Stimulated activated CD8-positive, alpha-beta memory T cell treated with anti-CD3 and anti-CD28 coated beads, Interleukin-4, amount 100 ng/mL, for 48 hours (primary cell): ENCODE results near the gene TCEAL2.
"Not testable (repeated sequence)": the region's sequence is repeated elsewhere in the genome, so short reads cannot be mapped to it uniquely, and the experiment has no call there.

ENCODE experiments used
- DNase-seq: peaks from one replicate; pipeline ENCODE4 v3.0.0-alpha.2; 2020

The TCEAL2 gene

DNA sequence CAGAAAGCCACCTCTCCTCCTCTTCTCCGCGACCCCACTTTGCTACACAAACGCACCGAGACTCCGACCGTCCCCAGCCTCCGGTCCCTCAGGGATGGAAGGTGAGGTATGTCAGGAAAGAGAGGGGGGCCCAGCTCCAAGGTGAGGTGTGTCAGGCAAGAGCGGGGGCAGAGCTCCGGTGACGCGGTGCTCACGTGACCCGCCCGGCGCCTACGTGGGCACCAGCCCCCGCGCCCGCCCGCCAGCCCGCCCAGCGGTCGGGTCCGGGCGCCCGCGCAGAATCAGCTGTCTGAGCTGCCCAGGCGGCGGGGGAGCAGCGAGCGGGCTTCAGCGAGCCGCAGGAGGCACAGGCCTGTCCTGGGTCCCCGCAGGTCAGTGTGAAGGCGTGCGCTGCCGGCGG is at the start of gene TCEAL2:
Gene TCEAL2 (plus strand): TSS at position 244 of the 400 bp plus-strand sequence. CDS start 1,152 bp downstream, outside the sequence.
- not testable (repeated sequence) for DNase-seq

DNA sequence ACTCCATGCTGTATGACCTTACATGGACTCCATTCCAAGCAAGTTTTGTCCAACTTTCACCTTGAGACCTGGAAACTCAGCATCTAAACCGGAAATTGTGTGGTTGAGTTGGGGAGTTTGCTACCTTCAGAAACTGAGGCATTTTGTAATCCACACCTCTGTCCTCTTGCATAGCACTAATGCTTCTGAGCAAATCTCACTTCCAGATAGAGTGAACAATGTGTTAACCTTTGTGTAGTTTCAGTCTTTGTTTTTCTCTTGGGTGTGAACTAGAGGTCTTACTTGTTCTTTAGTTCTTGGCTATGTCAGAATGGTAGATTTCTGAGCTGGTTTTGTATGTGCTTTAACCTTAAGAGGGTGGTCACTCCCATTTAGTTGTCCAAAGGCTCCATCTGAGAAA is 48.1 kb upstream of the TCEAL2 start:
- no peak for DNase-seq

DNA sequence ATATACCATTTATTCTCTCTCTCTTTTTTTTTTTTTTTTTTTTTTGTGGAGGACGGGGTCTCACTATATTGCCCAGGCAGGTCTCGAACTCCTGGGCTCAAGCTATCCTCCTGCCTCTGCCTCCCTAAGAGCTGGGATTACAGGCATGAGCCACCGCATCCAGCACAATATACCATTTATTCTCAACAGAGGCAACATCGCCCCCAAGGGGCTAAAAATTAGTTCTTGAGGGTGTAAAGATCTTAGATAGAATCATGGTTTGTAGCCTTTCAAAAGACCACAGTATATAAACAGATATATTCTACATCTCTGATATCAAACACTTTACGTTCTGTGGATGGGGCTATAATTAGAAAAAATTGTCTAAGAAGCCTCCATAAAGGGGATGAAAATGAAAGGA is 39.8 kb upstream of the TCEAL2 start:
- no peak for DNase-seq

DNA sequence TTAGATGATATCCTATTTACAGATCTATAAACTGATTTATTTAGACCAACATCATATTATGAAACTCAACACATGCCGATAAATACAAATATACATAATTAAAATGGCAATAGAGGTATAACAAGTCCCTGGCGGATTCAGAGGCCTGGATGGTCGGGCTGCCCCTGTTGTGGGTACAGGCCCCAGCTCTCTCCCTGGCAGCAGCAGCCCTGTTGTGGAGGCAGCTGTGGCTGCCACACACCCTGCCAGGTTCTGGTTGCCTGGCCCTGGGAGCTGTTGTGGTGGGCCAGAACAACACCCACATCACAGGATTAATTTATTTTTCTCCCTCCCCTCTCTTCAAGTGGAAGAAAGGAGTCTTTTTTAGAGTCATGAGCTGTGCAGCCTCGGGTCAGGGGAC is 12.1 kb upstream of the TCEAL2 start:
- no peak for DNase-seq

DNA sequence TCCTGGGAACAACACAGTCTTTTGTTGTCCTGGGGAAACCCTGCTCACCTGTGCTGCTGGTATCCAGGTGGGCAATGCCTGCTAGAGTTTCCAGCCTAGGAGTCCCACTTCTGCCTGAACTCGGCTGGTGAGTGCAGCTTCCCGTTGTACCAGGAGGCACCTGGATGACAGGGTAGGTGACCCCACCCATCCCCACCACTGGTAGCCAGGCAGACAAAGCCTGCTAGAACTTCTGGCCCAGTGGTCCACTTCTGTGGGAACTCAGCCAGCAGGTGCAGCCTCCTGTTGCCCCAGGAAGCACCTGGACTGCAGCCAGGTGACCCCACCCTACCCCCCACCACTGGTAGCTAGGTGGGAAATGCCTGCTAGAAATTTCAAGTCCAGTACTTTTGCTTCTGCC is 9.7 kb upstream of the TCEAL2 start:
- DNase-seq = no peak

DNA sequence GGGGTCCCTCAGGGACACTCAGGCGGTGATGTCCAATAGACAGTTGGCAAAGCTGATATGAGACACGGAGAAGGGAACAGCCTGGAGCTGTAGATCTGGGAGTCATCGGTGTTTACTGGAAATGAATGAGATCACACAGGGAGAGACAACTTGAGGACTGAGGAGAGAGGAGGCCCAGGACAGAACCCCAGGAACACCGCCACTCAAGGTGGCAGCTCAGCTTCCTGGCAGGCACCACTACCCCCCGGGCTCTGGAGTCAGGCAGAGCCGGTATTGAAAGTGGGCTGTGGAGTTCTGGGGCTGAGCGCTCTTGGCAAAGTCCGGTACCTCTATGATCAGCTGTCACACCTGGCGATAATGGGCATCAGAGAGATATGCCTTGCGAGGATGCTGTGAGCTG is 465 bp upstream of the TCEAL2 start:
- DNase-seq = not testable (repeated sequence)

DNA sequence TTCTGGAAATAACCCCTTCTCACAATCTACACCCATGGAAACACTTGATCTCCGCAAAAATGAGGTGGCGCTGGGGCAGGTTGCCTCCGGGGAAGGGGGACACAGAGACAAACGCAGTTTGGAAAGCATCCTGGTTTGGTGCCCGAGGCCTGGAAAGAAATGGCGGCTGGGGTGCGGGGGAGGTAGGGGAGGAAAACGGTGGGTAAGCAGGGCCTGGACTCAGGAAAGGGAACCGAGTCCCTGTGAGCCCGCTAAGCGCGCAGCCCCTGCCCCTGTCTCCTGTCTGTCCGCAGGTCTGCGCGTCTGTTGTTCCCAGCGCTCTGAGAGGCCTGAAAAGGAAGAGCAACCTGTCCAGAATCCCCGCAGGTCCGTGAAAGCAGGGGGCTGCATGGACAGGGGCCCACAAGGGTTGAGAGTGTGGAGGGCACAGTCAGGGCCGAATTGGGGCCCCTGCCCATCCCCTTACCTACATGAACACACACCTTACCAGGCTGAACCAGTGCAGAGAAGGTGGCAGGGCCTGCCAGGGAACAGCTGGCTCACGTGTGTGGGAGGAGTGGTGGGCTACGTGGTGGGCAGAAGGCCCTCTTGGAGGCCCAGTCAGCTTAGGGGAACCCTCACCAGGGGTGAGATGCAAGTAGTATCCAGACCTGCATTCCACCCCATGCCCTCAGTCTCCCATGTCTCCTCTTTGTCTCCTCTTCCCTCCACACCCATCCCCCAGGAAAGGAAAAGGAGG is 770 bp downstream of the TCEAL2 start:
- DNase-seq = not testable (repeated sequence)

DNA sequence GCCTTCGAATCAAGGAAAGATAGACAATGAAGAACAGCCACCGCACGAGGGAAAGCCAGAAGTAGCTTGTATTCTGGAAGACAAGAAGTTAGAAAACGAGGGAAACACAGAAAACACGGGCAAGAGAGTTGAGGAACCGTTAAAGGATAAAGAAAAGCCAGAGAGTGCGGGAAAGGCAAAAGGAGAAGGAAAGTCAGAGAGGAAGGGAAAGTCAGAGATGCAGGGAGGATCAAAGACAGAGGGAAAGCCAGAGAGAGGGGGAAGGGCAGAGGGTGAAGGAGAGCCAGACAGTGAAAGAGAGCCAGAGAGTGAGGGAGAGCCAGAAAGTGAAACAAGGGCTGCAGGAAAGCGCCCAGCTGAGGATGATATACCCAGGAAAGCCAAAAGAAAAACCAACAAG is 1.4 kb downstream of the TCEAL2 start:
- DNase-seq = no peak

DNA sequence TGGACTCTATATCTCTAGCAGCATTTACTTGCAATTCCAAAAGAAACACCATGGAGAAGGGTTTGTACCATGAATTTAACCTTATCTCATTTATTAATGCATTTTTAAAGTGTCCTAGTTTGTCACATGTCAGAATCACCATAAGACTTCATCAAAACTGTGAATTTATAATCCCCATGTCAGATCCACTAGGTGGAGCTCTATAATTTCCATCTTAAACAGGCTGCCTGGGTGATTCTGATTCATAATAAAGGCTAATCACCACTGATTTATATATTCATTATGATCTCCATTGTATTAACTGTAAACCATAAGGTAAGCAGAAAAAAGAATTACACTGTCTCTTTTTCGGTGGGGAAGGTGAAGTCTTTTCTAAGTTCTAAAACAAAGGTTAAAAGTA is 4.0 kb downstream of the TCEAL2 start:
- DNase-seq = no peak

DNA sequence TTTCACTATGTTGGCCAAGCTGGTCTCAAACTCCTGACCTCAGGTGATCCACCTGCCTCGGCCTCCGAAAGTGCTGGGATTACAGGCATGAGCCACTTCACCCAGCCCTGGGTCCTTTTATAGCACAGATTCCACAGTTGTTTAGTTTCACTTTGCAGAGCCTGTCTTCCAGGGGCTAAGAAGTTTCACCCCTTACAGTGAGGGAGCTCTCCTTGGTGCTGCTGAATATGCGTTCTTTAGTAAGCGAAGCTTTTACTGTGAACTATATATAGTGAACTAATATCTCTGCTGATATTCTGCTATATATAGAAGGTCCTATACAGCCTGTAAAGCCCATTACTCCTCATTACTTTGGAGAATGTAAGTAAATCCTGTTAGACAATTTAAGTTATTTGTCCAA is 12.6 kb downstream of the TCEAL2 start:
- no peak for DNase-seq

DNA sequence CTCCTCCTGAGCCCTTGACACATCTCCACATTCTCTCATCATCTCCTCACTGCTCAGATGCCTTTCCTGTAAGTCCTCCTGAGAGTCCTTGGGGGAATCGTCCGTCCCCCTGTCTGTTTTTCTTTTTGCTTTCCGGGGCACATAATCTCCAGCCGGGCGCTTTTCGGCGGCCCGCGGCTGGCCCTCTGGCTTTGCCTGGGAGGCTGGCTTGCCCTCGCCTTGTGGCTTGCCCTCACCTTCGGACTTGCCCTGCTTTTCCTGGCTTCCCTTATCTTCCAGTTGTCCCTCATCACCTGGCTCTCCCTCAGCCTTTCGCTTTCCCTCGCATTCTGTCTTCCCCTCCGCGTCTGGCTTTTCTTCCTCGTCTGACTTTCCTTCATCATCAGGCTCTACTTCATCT is 15.4 kb downstream of the TCEAL2 start:
- DNase-seq = not testable (repeated sequence)

DNA sequence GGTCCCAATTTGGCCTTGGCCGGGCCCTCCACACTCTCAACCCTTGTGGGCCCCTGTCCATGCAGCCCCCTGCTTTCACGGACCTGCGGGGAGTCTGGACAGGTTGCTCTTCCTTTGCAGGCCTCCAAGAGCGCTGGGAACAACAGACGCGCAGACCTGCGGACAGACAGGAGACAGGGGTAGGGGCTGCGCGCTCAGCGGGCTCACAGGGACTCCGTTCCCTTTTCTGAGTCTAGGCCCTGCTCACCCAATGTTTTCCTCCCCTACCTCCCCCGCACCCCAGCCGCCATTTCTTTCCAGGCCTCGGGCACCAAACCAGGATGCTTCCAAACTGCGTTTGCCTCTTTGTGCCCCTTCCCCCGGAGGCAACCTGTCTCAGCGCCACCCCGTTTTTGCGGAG is 16.2 kb downstream of the TCEAL2 start:
- DNase-seq = not testable (repeated sequence)

DNA sequence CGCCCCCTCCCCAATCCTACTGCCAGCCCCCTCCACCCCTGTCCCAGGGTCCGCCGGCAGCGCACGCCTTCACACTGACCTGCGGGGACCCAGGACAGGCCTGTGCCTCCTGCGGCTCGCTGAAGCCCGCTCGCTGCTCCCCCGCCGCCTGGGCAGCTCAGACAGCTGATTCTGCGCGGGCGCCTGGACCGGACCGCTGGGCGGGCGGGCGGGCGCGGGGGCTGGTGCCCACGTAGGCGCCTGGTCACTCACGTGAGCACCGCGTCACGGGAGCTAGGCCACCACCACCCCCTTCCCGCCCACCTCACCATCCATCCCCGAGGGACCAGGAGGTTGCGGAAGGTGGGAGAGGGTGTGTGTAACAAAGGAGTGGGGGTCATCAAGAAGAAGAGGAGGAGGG is 16.8 kb downstream of the TCEAL2 start, which contains the start of gene TCEAL6:
Gene TCEAL6 (minus strand): TSS at position 208 of the 400 bp plus-strand sequence.
- DNase-seq = not testable (repeated sequence)

DNA sequence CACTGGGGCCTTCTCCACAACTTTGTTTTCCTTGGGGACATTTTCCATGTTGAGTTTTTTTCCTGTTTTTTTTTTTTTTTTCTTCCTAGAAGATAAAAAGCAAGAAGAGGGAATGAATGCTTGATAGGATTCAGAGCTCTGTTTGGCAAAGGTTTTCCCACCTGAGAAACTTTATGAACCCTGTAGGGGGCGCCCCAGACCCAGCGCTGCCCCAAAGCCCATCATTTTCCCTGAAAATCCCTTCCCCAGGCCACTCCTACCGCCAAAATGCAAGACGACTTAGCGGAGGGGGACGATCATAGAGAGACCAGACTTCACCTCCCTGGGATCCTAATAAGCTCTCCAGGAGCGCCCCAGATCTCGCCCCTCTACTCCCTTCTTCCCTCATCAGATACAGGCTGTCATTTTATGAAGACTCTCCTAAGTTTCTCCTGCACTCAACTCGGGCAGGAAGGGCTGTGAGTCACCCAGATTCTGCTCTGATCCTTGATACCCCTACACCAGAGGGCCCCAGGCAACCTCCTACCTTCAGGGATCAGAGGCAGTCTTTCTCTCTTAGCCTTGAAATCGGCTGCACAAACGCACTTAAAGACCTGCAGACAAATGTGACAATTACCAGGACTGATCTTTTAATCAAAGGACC is 28.9 kb downstream of the TCEAL2 start:
- peak; percentile 26 for DNase-seq

DNA sequence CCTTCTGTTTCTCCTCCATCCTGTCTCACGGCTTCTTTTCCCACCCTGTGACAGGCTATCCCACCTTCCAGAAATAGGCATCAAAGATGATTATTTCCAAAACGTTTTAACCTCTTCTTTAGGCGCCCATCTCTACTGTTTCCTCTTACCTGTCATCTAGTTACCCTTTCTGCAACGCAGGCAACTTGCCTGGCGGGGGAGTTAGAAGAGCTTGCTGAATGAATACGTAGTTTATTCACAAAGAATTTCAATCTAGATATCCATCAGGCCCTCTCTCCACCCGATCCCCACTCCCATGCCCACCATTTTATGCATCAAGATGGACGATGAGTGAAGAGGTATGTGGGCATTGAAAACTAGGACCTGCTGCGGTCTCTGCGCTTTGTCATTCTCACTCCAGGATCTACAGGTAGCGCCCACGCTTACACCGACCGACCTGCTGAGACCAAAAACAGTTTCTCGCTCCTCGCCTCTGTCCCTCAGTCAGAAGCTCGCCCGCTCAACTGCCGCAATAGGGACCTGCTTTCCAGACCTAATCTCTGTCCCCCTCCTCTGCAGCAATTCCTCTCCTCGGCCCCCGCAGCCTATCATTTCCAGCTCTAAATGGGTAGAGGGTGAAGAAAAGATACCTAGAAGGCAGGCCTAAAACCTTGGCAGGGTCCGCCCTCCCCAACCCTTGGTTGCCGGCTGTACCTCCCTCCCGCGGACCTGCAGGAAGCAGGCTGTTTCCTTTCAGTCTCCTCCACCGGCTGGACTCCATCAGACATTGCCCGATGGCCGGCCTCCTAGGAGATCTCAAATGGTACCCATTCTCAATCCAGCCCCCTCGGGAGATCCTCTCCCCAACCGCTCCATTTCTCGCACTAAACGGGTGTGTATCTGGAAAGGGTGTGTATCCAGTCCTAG is 29.7 kb downstream of the TCEAL2 start:
- peak; percentile 30 for DNase-seq

DNA sequence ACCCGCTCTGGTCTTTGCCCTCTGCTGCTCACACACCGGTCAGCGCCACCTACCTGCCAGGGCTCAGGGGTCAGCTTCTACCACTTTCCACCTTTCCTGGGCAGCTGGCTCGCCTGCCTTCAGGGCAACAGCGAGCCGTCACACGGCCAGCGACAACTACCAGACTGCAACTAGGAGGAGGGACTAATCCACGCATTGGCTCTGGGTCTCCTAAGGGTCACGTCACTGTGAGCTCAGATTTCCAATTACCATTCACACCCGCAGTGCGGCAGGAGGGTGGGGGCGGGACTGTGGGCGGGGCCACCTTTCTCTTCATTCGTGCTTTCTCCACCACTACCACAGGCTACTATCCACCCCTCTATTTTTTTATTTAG is 30.3 kb downstream of the TCEAL2 start, which contains the start of gene BEX5:
Gene BEX5 (minus strand): TSS at position 172 of the 374 bp plus-strand sequence. CDS start 1,712 bp downstream, outside the sequence.
- peak; percentile 38 for DNase-seq
